ENCODE data around the gene CCDC177. TPM values are rescaled to one million over a fixed set of nuclear protein-coding genes. Genes with fewer than 3 reads are reported as not detected.

CCDC177 gene
- total RNA-seq, 1 donor from 2014 or later, result not detected

- Histone ChIP-seq H3K27ac (no peak overlapping the region), H3K36me3 (no peaks in the 10 kb centered on the region), H3K9me3 (no peaks in the 10 kb centered on the region), H3K4me3 (no peak overlapping the region), H3K4me1 (no peaks in the 10 kb centered on the region), H3K27me3 (ENCODE audit: low read depth) (no peaks in the 10 kb centered on the region)
- DNase-seq, result no peak
- ATAC-seq, result no peak
- TF ChIP-seq, protein P1, sequence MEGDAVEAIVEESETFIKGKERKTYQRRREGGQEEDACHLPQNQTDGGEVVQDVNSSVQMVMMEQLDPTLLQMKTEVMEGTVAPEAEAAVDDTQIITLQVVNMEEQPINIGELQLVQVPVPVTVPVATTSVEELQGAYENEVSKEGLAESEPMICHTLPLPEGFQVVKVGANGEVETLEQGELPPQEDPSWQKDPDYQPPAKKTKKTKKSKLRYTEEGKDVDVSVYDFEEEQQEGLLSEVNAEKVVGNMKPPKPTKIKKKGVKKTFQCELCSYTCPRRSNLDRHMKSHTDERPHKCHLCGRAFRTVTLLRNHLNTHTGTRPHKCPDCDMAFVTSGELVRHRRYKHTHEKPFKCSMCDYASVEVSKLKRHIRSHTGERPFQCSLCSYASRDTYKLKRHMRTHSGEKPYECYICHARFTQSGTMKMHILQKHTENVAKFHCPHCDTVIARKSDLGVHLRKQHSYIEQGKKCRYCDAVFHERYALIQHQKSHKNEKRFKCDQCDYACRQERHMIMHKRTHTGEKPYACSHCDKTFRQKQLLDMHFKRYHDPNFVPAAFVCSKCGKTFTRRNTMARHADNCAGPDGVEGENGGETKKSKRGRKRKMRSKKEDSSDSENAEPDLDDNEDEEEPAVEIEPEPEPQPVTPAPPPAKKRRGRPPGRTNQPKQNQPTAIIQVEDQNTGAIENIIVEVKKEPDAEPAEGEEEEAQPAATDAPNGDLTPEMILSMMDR (IDR thresholded peaks at IDR 0.05), result no peak
- intact Hi-C loops (cut with DNase I), result no loop called here
Measured at GRCh38 chr14:69595336-69595735, 20.7 kb upstream of the CCDC177 start.

GRCh38 chr14:69594846-69595245 is 20.2 kb upstream of the CCDC177 start:
- Histone ChIP-seq H3K4me3 (no peak overlapping the region), H3K36me3 (no peaks in the 10 kb centered on the region), H3K4me1 (no peaks in the 10 kb centered on the region), H3K27me3 (ENCODE audit: low read depth) (no peaks in the 10 kb centered on the region), H3K27ac (no peak overlapping the region), H3K9me3 (no peaks in the 10 kb centered on the region)
- ATAC-seq, result no peak
- TF ChIP-seq, protein P1 (IDR thresholded peaks at IDR 0.05), result no peak
- intact Hi-C loops (cut with DNase I), result no loop called here
- no peak for DNase-seq

DNA sequence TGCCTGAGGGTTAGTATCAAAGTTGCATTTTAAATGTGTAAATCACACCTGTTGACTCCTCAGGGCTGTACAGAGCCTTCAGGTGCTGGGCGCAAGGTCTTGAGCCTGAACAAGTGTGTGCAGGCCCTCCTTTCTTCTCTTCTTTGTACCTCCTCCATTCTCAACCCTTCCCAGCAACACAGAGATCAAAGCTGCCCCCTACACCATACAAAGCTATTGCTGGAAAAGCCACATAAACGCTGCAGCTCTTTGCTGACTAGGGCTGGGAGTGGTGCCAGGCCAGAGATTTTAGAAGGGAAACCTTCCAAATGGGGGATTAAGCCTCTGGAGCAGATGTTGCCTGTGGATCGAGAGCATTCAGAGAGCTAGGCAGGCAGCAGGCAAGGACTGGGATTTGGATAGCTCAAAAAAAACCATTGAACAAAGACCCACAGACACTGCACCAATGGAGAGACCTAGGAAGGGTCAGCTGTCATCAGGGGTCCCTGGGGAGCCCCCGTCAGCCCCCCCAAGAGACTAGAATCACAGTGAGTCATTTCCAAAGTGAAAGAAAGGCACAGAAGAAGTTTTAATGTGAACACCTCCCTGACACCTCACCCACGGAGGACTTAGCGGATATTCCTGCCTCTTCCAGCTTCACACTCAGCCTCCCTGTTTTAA is 18.5 kb upstream of the CCDC177 start:
- ATAC-seq (no peak), DNase-seq (no peak)
- Histone ChIP-seq H3K27ac (no peak overlapping the region), H3K27me3 (ENCODE audit: low read depth) (no peaks in the 10 kb centered on the region), H3K9me3 (no peaks in the 10 kb centered on the region), H3K36me3 (no peaks in the 10 kb centered on the region), H3K4me1 (no peaks in the 10 kb centered on the region), H3K4me3 (no peak overlapping the region)
- TF ChIP-seq, protein P1 (IDR thresholded peaks at IDR 0.05), result no peak
- intact Hi-C loops (cut with DNase I), result no loop called here

GRCh38 chr14:69591317-69591716 is 16.6 kb upstream of the CCDC177 start:
- Histone ChIP-seq H3K36me3 (no peaks in the 10 kb centered on the region), H3K27me3 (ENCODE audit: low read depth) (no peaks in the 10 kb centered on the region), H3K4me3 (no peak overlapping the region), H3K9me3 (no peaks in the 10 kb centered on the region), H3K27ac (no peak overlapping the region), H3K4me1 (peaks cover 5% of the 10 kb centered on the region)
- intact Hi-C loops (cut with DNase I), result no loop called here
- no peak for ATAC-seq
- no peak for DNase-seq
- TF ChIP-seq, protein P1 (IDR thresholded peaks at IDR 0.05), result no peak

- DNase-seq, result no peak
- TF ChIP-seq, protein P1 (IDR thresholded peaks at IDR 0.05), result no peak
- no peaks in the 10 kb centered on the region for H3K9me3 ChIP-seq
- no peaks in the 10 kb centered on the region for H3K36me3 ChIP-seq
- peaks cover 5% of the 10 kb centered on the region for H3K4me1 ChIP-seq
- no peaks in the 10 kb centered on the region for H3K27me3 ChIP-seq (ENCODE audit: low read depth)
- no peak overlapping the region for H3K4me3 ChIP-seq
- intact Hi-C loops (cut with DNase I), result no loop called here
- H3K27ac ChIP-seq, result no peak overlapping the region
- peak in 1 of 2 donors; percentile 13 for ATAC-seq
Measured at GRCh38 chr14:69587389-69587788, 12.7 kb upstream of the CCDC177 start.
